RWPE2 (cell line): ENCODE results near the gene SLC16A3.

Source experiments
- ATAC-seq: fragments of 200-7000 bp; cut with Tn5 transposase; 3 replicates; pipeline ENCODE4 v1.9.1; 2021; ENCODE audit warnings: low read depth
- DNase-seq: peaks from one replicate; pipeline ENCODE4 v3.0.0-alpha.2; 2020; ENCODE audit warnings: low spot score
- H3K27ac ChIP-seq: fragments of 450-650 bp; 2 replicates; pipeline ENCODE4 v1.5.1; 2017; ENCODE audit warnings: mild to moderate bottlenecking; ENCODE audit not compliant: poor library complexity, severe bottlenecking
- H3K27me3 ChIP-seq: fragments of 250-450 bp; sonication (Bioruptor Pico); 2 replicates; pipeline ENCODE4 v1.5.1; 2021; ENCODE audit warnings: mild to moderate bottlenecking, moderate library complexity; ENCODE audit not compliant: insufficient read depth, poor library complexity, severe bottlenecking
- H3K36me3 ChIP-seq: fragments of 250-450 bp; sonication (Bioruptor Pico); 2 replicates; pipeline ENCODE4 v1.5.1; 2020; ENCODE audit warnings: low read depth, mild to moderate bottlenecking, moderate library complexity
- H3K4me1 ChIP-seq: fragments of 250-450 bp; sonication (Bioruptor Pico); 2 replicates; pipeline ENCODE4 v1.5.1; 2021; ENCODE audit warnings: mild to moderate bottlenecking, moderate library complexity; ENCODE audit not compliant: insufficient read depth, poor library complexity, severe bottlenecking
- H3K4me3 ChIP-seq: fragments of 250-450 bp; sonication (Bioruptor Pico); 2 replicates; pipeline ENCODE4 v1.5.1; 2021; ENCODE audit warnings: mild to moderate bottlenecking, moderate library complexity; ENCODE audit not compliant: severe bottlenecking
- H3K9me3 ChIP-seq: fragments of 250-450 bp; sonication (Bioruptor Pico); 2 replicates; pipeline ENCODE4 v1.5.1; 2021; ENCODE audit warnings: mild to moderate bottlenecking, moderate library complexity; ENCODE audit not compliant: severe bottlenecking
- CTCF ChIP-seq: fragments of 450-650 bp; IDR thresholded peaks from one replicate; pipeline ENCODE4 v1.5.1; 2017; ENCODE audit warnings: mild to moderate bottlenecking, moderate library complexity; ENCODE audit not compliant: poor library complexity, severe bottlenecking

SLC16A3 gene

GRCh38 chr17:82244413-82245133, 15.7 kb downstream of the SLC16A3 start:
- Histone ChIP-seq H3K4me1 (peaks cover 63% of the 10 kb centered on the region), H3K27me3 (no peaks in the 10 kb centered on the region), H3K4me3 (no peak overlapping the region), H3K36me3 (peaks cover 77% of the 10 kb centered on the region), H3K27ac (peak overlapping the region; percentile 91), H3K9me3 (no peaks in the 10 kb centered on the region)
- peak; percentile 61 for TF ChIP-seq CTCF
- ATAC-seq (no peak), DNase-seq (peak; percentile 73)

DNA sequence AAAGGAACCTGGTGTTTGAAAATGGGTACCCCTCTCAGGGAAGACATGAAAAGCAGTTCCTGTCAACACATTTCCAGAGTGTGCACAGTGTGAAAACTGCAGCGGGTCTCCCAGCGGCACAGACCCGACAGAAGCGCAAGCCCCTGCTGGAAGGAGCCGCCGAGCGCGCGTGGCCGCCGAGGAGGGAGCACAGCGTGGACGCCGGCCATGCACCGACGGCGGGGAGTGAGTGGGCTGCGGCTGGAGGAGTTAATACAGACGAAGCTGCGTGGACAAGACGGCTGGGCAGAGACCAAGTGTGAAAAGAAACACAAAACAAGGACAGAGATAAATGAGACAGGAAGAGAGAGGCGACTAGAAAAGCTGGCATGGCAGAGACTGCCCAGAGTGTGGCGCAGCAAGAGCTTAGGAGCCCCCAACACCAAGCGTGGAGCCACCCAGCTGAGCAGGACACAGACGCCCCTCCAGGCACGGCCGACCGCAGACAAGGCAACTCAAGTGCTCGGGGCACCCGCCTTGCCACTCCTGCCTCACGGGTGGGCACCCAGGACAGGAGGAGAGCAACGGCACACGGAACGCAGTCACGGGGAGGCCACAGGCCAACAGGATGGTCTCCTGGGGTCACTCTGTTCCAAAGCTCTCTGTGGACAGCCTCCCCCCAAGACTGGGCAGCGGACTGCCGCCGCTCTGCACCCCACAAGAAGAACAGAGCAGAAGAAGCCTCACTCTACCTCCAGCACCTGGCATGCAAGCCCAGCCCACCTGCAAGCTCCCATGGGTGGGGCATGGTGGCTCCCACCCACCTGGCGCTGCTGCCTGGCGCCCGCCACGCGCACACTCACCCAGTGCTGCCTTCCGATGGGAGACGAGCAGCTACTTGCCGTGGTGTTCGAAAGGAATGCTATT, 16.5 kb downstream of the SLC16A3 start:
- Histone ChIP-seq H3K9me3 (no peaks in the 10 kb centered on the region), H3K4me1 (peaks cover 55% of the 10 kb centered on the region), H3K36me3 (peaks cover 80% of the 10 kb centered on the region)

DNA sequence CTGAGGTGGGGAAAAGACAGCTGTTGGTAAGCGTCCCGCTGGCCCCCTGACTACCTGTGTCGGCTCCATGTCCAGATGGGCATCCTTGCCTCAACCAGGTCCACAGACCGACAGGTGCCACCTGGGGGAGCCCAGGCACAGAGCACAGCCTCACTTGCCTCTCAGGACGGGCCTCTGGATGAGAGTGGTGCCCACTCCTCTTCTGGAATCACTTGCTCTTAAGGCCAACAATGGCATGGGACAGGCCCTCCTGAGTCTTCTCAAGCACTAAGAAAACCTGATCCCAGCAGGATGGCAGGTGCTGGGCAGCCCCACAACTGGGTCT, 17.2 kb downstream of the SLC16A3 start:
- H3K27me3 ChIP-seq, result no peaks in the 10 kb centered on the region
- peak overlapping the region; percentile 91 for H3K27ac ChIP-seq
- TF ChIP-seq CTCF, result no peak
- ATAC-seq (no peak), DNase-seq (no peak)
- H3K4me1 ChIP-seq, result peaks cover 49% of the 10 kb centered on the region
- no peaks in the 10 kb centered on the region for H3K9me3 ChIP-seq
- H3K4me3 ChIP-seq, result no peak overlapping the region
- H3K36me3 ChIP-seq, result peaks cover 87% of the 10 kb centered on the region

More for the DNA sequence above, 16.5 kb downstream of the SLC16A3 start:
- Histone ChIP-seq H3K27ac (peak overlapping the region; percentile 91), H3K27me3 (no peaks in the 10 kb centered on the region), H3K4me3 (no peak overlapping the region)
- DNase-seq, result peak; percentile 80
- ATAC-seq, result no peak
- TF ChIP-seq CTCF, result no peak

- peak; percentile 96 for DNase-seq
- Histone ChIP-seq H3K4me1 (peaks cover 43% of the 10 kb centered on the region), H3K36me3 (peaks cover 92% of the 10 kb centered on the region), H3K27ac (peak overlapping the region; percentile 91), H3K4me3 (no peak overlapping the region), H3K27me3 (no peaks in the 10 kb centered on the region), H3K9me3 (no peaks in the 10 kb centered on the region)
- no peak for TF ChIP-seq CTCF
- ATAC-seq, result peak; percentile 56
These were observed 17.7 kb downstream of the SLC16A3 start for GRCh38 chr17:82246365-82247181.
